Stomach (tissue), 9 donors: ENCODE measurements around the gene DNM3. TPM values are rescaled to one million over a fixed set of nuclear protein-coding genes. Genes with fewer than 3 reads are reported as not detected.

Experiments
- DNase-seq, 2 donors: peaks; one replicate each; pipeline versions ENCODE4 v3.0.0 to v3.0.0-alpha.2; 2013 to 2019
- H3K27ac ChIP-seq, 5 donors: fragments of 200-600 bp in 4 of 5; sonication (generic) in 4 of 5; one replicate each; pipeline ENCODE4 v1.5.1; 2013 to 2019; ENCODE audit warnings: mild to moderate bottlenecking in 1 of 5, moderate library complexity in 1 of 5
- H3K27me3 ChIP-seq, 3 donors: fragments of 200-600 bp; sonication (generic); one replicate each; pipeline ENCODE4 v1.5.1; 2017 to 2019; ENCODE audit warnings: mixed run types in 1 of 3
- H3K36me3 ChIP-seq, 4 donors: fragments of 200-600 bp; sonication (generic); 1 replicate in 3 of 4; 2 replicates in 1 of 4; pipeline ENCODE4 v1.5.1; 2016 to 2019
- H3K4me1 ChIP-seq, 4 donors: fragments of 200-600 bp; sonication (generic); one replicate each; pipeline ENCODE4 v1.5.1; 2016 to 2019
- H3K4me3 ChIP-seq, 4 donors: fragments of 200-600 bp; sonication (generic) in 3 of 4; one replicate each; pipeline ENCODE4 v1.5.1; 2016 to 2019; ENCODE audit warnings: mild to moderate bottlenecking in 1 of 4
- H3K9me3 ChIP-seq, 4 donors: fragments of 200-600 bp; sonication (generic); one replicate each; pipeline ENCODE4 v1.5.1; 2016 to 2019
- CTCF ChIP-seq, 7 experiments: fragments of 450-650 bp in 4 of 7; fragments of 200-600 bp in 3 of 7; sonication (generic) in 3 of 7; IDR thresholded peaks; one replicate each; pipeline ENCODE4 v1.5.1; 2016 to 2019; ENCODE audit warnings: antibody characterized with exemption in 7 of 7, control low read depth in 2 of 7, mild to moderate bottlenecking in 1 of 7
- EP300 ChIP-seq: sonication (generic); formaldehyde crosslinking; IDR thresholded peaks from one replicate; pipeline ENCODE4 v1.6.1; 2017; ENCODE audit warnings: antibody characterized with exemption
- POLR2A ChIP-seq, 4 donors: fragments of 450-650 bp; IDR thresholded peaks; one replicate each; pipeline ENCODE4 v1.6.1; 2016; ENCODE audit warnings: antibody characterized with exemption in 4 of 4, control low read depth in 2 of 4, mild to moderate bottlenecking in 1 of 4, moderate library complexity in 1 of 4
- POLR2AphosphoS5 ChIP-seq, 3 donors: sonication (generic); formaldehyde crosslinking; IDR thresholded peaks; one replicate each; pipeline ENCODE4 v1.6.1; 2016; ENCODE audit warnings: antibody characterized with exemption in 3 of 3
- WGBS, 5 donors: extraction: QIAGEN DNeasy Blood & Tissue Kit in 3 of 5; methylation state at CpG; one replicate each; pipeline versions ENCODE4 v1.1.5 to v1.1.7; 2013 to 2018; 5-methylcytosine and 5-hydroxymethylcytosine counted together
- intact Hi-C: fragments of 100-400 bp; cut with DNase I; formaldehyde crosslinking; loops from one replicate; pipeline ENCODE4 v1.15.1; 2023; ENCODE audit warnings: low total_unique reads
- polyA plus RNA-seq, 3 donors: library from polyadenylated mRNA; stranded (reverse); fragments of 200-250 nt; gene quantifications; one replicate each; pipeline ENCODE4 v1.2.3, GENCODE V29; 2013
- total RNA-seq, 5 donors: library from RNA; depleted of rRNA; stranded (reverse); fragments of >200 nt; gene quantifications; one replicate each; pipeline versions ENCODE4 v1.1.0 to v1.2.3, GENCODE V29; 2014 to 2016
- donor health status: healthy with polysubstance abuse.
- donor health status: Bipolar disorder and iron deficiency.
- donor health status: healthy.

DNM3 gene
- total and polyA plus RNA-seq, 8 donors: 0.58 to 13.8 (median 2.2) TPM

- Histone ChIP-seq H3K27ac (peak overlapping the region in 1 of 5 donors; percentile 6), H3K36me3 (no peaks in the 10 kb centered on the region), H3K9me3 (no peaks in the 10 kb centered on the region), H3K4me1 (no peaks in the 10 kb centered on the region), H3K4me3 (no peak overlapping the region), H3K27me3 (no peaks in the 10 kb centered on the region)
- intact Hi-C loops: no loop called here
- DNase-seq: peak in 1 of 2 donors; percentile 76
- TF ChIP-seq CTCF (IDR thresholded peaks at IDR 0.05) (no peak), POLR2AphosphoS5 (IDR thresholded peaks at IDR 0.05) (no peak), POLR2A (IDR thresholded peaks at IDR 0.05) (no peak), EP300 (no peak)
- WGBS, 5 donors: 43 to 63% (median 52%) methylated on average over 3 of the region's 3 CpGs
Measured at GRCh38 chr1:172383536-172383935, 542.2 kb downstream of the DNM3 start.

- intact Hi-C loops: no loop called here
- 87 to 100% (median 96%) methylated on average over 1 of the region's 1 CpG for WGBS, 5 donors
- TF ChIP-seq POLR2A (IDR thresholded peaks at IDR 0.05) (no peak), CTCF (IDR thresholded peaks at IDR 0.05) (no peak), POLR2AphosphoS5 (IDR thresholded peaks at IDR 0.05) (no peak), EP300 (no peak)
- no peak overlapping the region for H3K27ac ChIP-seq
- no peak overlapping the region for H3K4me3 ChIP-seq
- no peaks in the 10 kb centered on the region for H3K4me1 ChIP-seq
- H3K27me3 ChIP-seq: no peaks in the 10 kb centered on the region
- DNase-seq: no peak
- H3K36me3 ChIP-seq: no peaks in the 10 kb centered on the region
- H3K9me3 ChIP-seq: no peaks in the 10 kb centered on the region
Measured at GRCh38 chr1:172384656-172385055, 543.4 kb downstream of the DNM3 start.

GRCh38 chr1:172386046-172386445 lies 544.7 kb downstream of the DNM3 start:
- TF ChIP-seq POLR2A (IDR thresholded peaks at IDR 0.05) (no peak), CTCF (IDR thresholded peaks at IDR 0.05) (no peak)
- no peaks in the 10 kb centered on the region for H3K9me3 ChIP-seq
- no peaks in the 10 kb centered on the region for H3K27me3 ChIP-seq
- DNase-seq: no peak
- intact Hi-C loops: no loop called here
- peaks cover 0 to 9% (median 0%) of the 10 kb centered on the region in 4 donors for H3K4me1 ChIP-seq
- no peak overlapping the region for H3K4me3 ChIP-seq
- no peak overlapping the region for H3K27ac ChIP-seq
- no peaks in the 10 kb centered on the region for H3K36me3 ChIP-seq
- 97 to 100% (median 98%) methylated on average over 2 of the region's 2 CpGs for WGBS, 5 donors

GRCh38 chr1:172388490-172388889 lies 547.2 kb downstream of the DNM3 start:
- Histone ChIP-seq H3K4me1 (peaks cover 0 to 22% (median under 1%) of the 10 kb centered on the region in 4 donors), H3K4me3 (no peak overlapping the region), H3K9me3 (no peaks in the 10 kb centered on the region), H3K36me3 (no peaks in the 10 kb centered on the region), H3K27me3 (no peaks in the 10 kb centered on the region), H3K27ac (no peak overlapping the region)
- TF ChIP-seq CTCF (IDR thresholded peaks at IDR 0.05) (no peak), POLR2AphosphoS5 (IDR thresholded peaks at IDR 0.05) (no peak), POLR2A (IDR thresholded peaks at IDR 0.05) (no peak), EP300 (no peak)
- intact Hi-C loops: no loop called here
- 96 to 97% (median 97%) methylated on average over 8 of the region's 8 CpGs for WGBS, 5 donors
- DNase-seq: no peak
